CD4-positive, alpha-beta memory T cell (primary cell): ENCODE data around the gene TRAPPC6A. TPM values are rescaled to one million over a fixed set of nuclear protein-coding genes. Genes with fewer than 3 reads are reported as not detected.
A peak's percentile ranks its signal among the peaks of the same experiment; 100 is the strongest.

Source experiments
- CTCF ChIA-PET: fragments of 350-600 bp; sonication (Branson Sonifier 250); formaldehyde crosslinking; loops from one replicate; lab custom pipeline; 2021; ENCODE audit warnings: inconsistent platforms; ENCODE audit not compliant: partially characterized antibody; lab: Charles Lee
- POLR2A ChIA-PET: fragments of 350-600 bp; sonication (Branson Sonifier 250); formaldehyde crosslinking; loops from one replicate; lab custom pipeline; 2021; ENCODE audit not compliant: partially characterized antibody; lab: Charles Lee
- DNase-seq, 5 donors: peaks; one replicate each; pipeline versions ENCODE4 v3.0.0 to v3.0.0-alpha.2; 2020 to 2022; ENCODE audit warnings: mixed read lengths in 1 of 5
- H3K27ac ChIP-seq: one replicate; pipeline ENCODE4 v1.7.0; 2013; ENCODE audit warnings: low read depth, low read length
- H3K27me3 ChIP-seq: 2 replicates; pipeline ENCODE4 v1.7.0; 2013; ENCODE audit warnings: mild to moderate bottlenecking, low read length, moderate library complexity; ENCODE audit not compliant: insufficient read depth
- H3K36me3 ChIP-seq: 2 replicates; pipeline ENCODE4 v1.7.0; 2013; ENCODE audit warnings: mild to moderate bottlenecking, low read length, moderate library complexity; ENCODE audit not compliant: insufficient read depth
- H3K4me1 ChIP-seq: 2 replicates; pipeline ENCODE4 v1.7.0; 2013; ENCODE audit warnings: mild to moderate bottlenecking, low read length, moderate library complexity; ENCODE audit not compliant: insufficient read depth
- H3K4me3 ChIP-seq, 2 donors: one replicate each; pipeline ENCODE4 v1.7.0; 2013; ENCODE audit warnings: low read length in 2 of 2, mild to moderate bottlenecking in 1 of 2
- H3K9me3 ChIP-seq, 2 donors: one replicate each; pipeline ENCODE4 v1.7.0; 2013; ENCODE audit warnings: low read length in 2 of 2, control low read depth in 1 of 2; ENCODE audit not compliant: control insufficient read depth in 1 of 2
- H3K27ac Mint-ChIP-seq, 7 donors: one replicate each; pipeline ENCODE4 v1.8.0; 2020 to 2021; ENCODE audit warnings: mixed read lengths in 7 of 7, mild to moderate bottlenecking in 6 of 7, inconsistent platforms in 3 of 7, moderate library complexity in 3 of 7
- H3K27me3 Mint-ChIP-seq, 2 donors: one replicate each; pipeline ENCODE4 v1.8.0; 2020 to 2021; ENCODE audit warnings: mixed read lengths in 2 of 2
- H3K36me3 Mint-ChIP-seq, 2 donors: one replicate each; pipeline ENCODE4 v1.8.0; 2020 to 2021; ENCODE audit warnings: mixed read lengths in 2 of 2, inconsistent platforms in 1 of 2, mild to moderate bottlenecking in 1 of 2
- H3K4me1 Mint-ChIP-seq, 4 donors: one replicate each; pipeline ENCODE4 v1.8.0; 2020 to 2021; ENCODE audit warnings: mixed read lengths in 4 of 4, mild to moderate bottlenecking in 1 of 4
- H3K4me3 Mint-ChIP-seq, 8 donors: one replicate each; pipeline ENCODE4 v1.8.0; 2020 to 2021; ENCODE audit warnings: mixed read lengths in 8 of 8, mild to moderate bottlenecking in 7 of 8, moderate library complexity in 6 of 8, inconsistent platforms in 3 of 8
- H3K9me3 Mint-ChIP-seq, 8 donors: one replicate each; pipeline ENCODE4 v1.8.0; 2020 to 2021; ENCODE audit warnings: mixed read lengths in 8 of 8, mild to moderate bottlenecking in 5 of 8, inconsistent platforms in 3 of 8, moderate library complexity in 1 of 8
- intact Hi-C: fragments of 100-400 bp; cut with micrococcal nuclease; formaldehyde crosslinking; loops from one replicate; pipeline ENCODE4 v1.15.1; 2023
- polyA plus RNA-seq, 2 donors: library from polyadenylated mRNA; unstranded; fragments of 300-500 nt; fragmentation: Illumina TruSeq; gene quantifications; one replicate each; pipeline ENCODE4 v1.2.3, GENCODE V29; 2021
- total RNA-seq, 2 experiments: library from RNA; stranded (reverse); gene quantifications; one replicate each; pipeline ENCODE4 v1.2.3, GENCODE V29; 2021

TRAPPC6A gene
- total and polyA plus RNA-seq, 4 experiments from 2014 or later: 49.1 to 246 (median 106) TPM

- Mint-ChIP-seq H3K27me3 (no peaks in the 10 kb centered on the region), H3K36me3 (peaks cover 15% of the 10 kb centered on the region in 2 donors), H3K4me1 (peaks cover 20 to 47% (median 35%) of the 10 kb centered on the region in 4 donors), H3K9me3 (no peaks in the 10 kb centered on the region), H3K27ac (peak overlapping the region in 1 of 7 donors; percentile 76), H3K4me3 (no peak overlapping the region)
- DNase-seq: no peak
- POLR2A ChIA-PET: no interaction called here
- Histone ChIP-seq H3K4me3 (no peak overlapping the region), H3K36me3 (peaks cover 9% of the 10 kb centered on the region), H3K27ac (no peak overlapping the region), H3K9me3 (no peaks in the 10 kb centered on the region), H3K4me1 (peaks cover 28% of the 10 kb centered on the region), H3K27me3 (no peaks in the 10 kb centered on the region)
- CTCF ChIA-PET: no interaction called here
- intact Hi-C loops: no loop called here
These were observed 6.1 kb upstream of the TRAPPC6A start for GRCh38 chr19:45184115-45184514.

- Histone ChIP-seq H3K36me3 (peaks cover 9% of the 10 kb centered on the region), H3K4me3 (no peak overlapping the region), H3K9me3 (no peaks in the 10 kb centered on the region), H3K4me1 (peaks cover 28% of the 10 kb centered on the region), H3K27ac (no peak overlapping the region), H3K27me3 (no peaks in the 10 kb centered on the region)
- Mint-ChIP-seq H3K4me3 (no peak overlapping the region), H3K4me1 (peaks cover 21 to 56% (median 41%) of the 10 kb centered on the region in 4 donors), H3K36me3 (peaks cover 15 to 20% of the 10 kb centered on the region in 2 donors), H3K27me3 (no peaks in the 10 kb centered on the region), H3K27ac (peak overlapping the region in 2 of 7 donors; percentile 17 to 29), H3K9me3 (no peaks in the 10 kb centered on the region)
- POLR2A ChIA-PET: interaction anchor here (0.6 kb wide), 1 partner anchor 90 kb away, joined by 3 read pairs; the partner anchor contains the start of gene PPP1R37
- no peak for DNase-seq
- intact Hi-C loops: no loop called here
- CTCF ChIA-PET: interaction anchor here (1.1 kb wide), 1 partner anchor 194 kb away, joined by 3 read pairs; no protein-coding TSS in a partner anchor
These were observed 4.7 kb upstream of the TRAPPC6A start for GRCh38 chr19:45182758-45183157.

GRCh38 chr19:45180936-45181335 lies 2.9 kb upstream of the TRAPPC6A start:
- peak overlapping the region in 3 of 7 donors; percentile 3 to 84 (median 78) for H3K27ac Mint-ChIP-seq
- CTCF ChIA-PET: no interaction called here
- no peaks in the 10 kb centered on the region for H3K27me3 Mint-ChIP-seq
- POLR2A ChIA-PET: interaction anchor here (1.0 to 4.9 kb wide), 3 partner anchors 10 to 89 kb away, joined by 4 to 58 read pairs (median 54); partner anchors contain the start of gene PPP1R37
- peaks cover 16 to 59% (median 38%) of the 10 kb centered on the region in 4 donors for H3K4me1 Mint-ChIP-seq
- Histone ChIP-seq H3K9me3 (no peaks in the 10 kb centered on the region), H3K4me1 (peaks cover 34% of the 10 kb centered on the region), H3K27ac (no peak overlapping the region), H3K36me3 (peaks cover 9% of the 10 kb centered on the region), H3K4me3 (no peak overlapping the region), H3K27me3 (no peaks in the 10 kb centered on the region)
- peaks cover 15 to 21% of the 10 kb centered on the region in 2 donors for H3K36me3 Mint-ChIP-seq
- peak overlapping the region in 7 of 8 donors; percentile 33 to 82 (median 77) for H3K4me3 Mint-ChIP-seq
- no peak for DNase-seq
- intact Hi-C loops: no loop called here
- no peaks in the 10 kb centered on the region for H3K9me3 Mint-ChIP-seq

GRCh38 chr19:45179892-45180370 lies 1.9 kb upstream of the TRAPPC6A start:
- H3K27me3 ChIP-seq: no peaks in the 10 kb centered on the region
- Mint-ChIP-seq H3K9me3 (no peaks in the 10 kb centered on the region), H3K4me1 (peaks cover 21 to 59% (median 40%) of the 10 kb centered on the region in 4 donors), H3K4me3 (peak overlapping the region; percentile 51 to 83 (median 71)), H3K27me3 (no peaks in the 10 kb centered on the region), H3K36me3 (peaks cover 15 to 23% of the 10 kb centered on the region in 2 donors), H3K27ac (peak overlapping the region in 4 of 7 donors; percentile 12 to 78 (median 62))
- H3K4me1 ChIP-seq: peaks cover 34% of the 10 kb centered on the region
- H3K4me3 ChIP-seq: peak overlapping the region; percentile 24 to 100
- H3K36me3 ChIP-seq: peaks cover 9% of the 10 kb centered on the region
- DNase-seq: no peak
- intact Hi-C loops: no loop called here
- peak overlapping the region; percentile 74 for H3K27ac ChIP-seq
- CTCF ChIA-PET: interaction anchor here (1.6 to 2.2 kb wide), 3 partner anchors 27 to 120 kb away, joined by 6 to 16 read pairs (median 7); partner anchors contain the start of gene PPP1R37
- POLR2A ChIA-PET: interaction anchor here (1.0 to 4.9 kb wide), 6 partner anchors 9 to 180 kb away, joined by 4 to 58 read pairs (median 10); partner anchors contain the start of gene PPP1R37
- H3K9me3 ChIP-seq: no peaks in the 10 kb centered on the region

GRCh38 chr19:45179072-45179891 lies 1.2 kb upstream of the TRAPPC6A start:
- Histone ChIP-seq H3K9me3 (no peaks in the 10 kb centered on the region), H3K4me3 (peak overlapping the region; percentile 97 to 100), H3K27ac (peak overlapping the region; percentile 74), H3K27me3 (no peaks in the 10 kb centered on the region), H3K36me3 (peaks cover 9% of the 10 kb centered on the region), H3K4me1 (peaks cover 35% of the 10 kb centered on the region)
- Mint-ChIP-seq H3K4me3 (peak overlapping the region; percentile 88 to 99 (median 94)), H3K27ac (peak overlapping the region; percentile 75 to 99 (median 96)), H3K4me1 (peaks cover 22 to 54% (median 39%) of the 10 kb centered on the region in 4 donors), H3K36me3 (peaks cover 15 to 23% of the 10 kb centered on the region in 2 donors), H3K27me3 (no peaks in the 10 kb centered on the region), H3K9me3 (no peaks in the 10 kb centered on the region)
- intact Hi-C loops: no loop called here
- DNase-seq: peak in 4 of 5 donors; percentile 38 to 66 (median 52)
- POLR2A ChIA-PET: interaction anchor here (0.6 to 4.9 kb wide), 23 partner anchors 8 to 1421 kb away, joined by 3 to 58 read pairs (median 6); partner anchors contain the start of genes CLASRP, CLPTM1, ERCC2 and GEMIN7
- CTCF ChIA-PET: interaction anchor here (0.6 to 2.4 kb wide), 12 partner anchors 9 to 226 kb away, joined by 3 to 16 read pairs (median 6); partner anchors contain the start of genes CLASRP and PPP1R37

- H3K4me1 Mint-ChIP-seq: peaks cover 23 to 62% (median 41%) of the 10 kb centered on the region in 4 donors
These were observed 430 bp upstream of the TRAPPC6A start, which contains the start of gene BLOC1S3 for GRCh38 chr19:45178262-45179071. BLOC1S3 (plus strand) TSS chr19:45178784; CDS start chr19:45179297, 513 bp downstream.

More at GRCh38 chr19:45178262-45179071, 430 bp upstream of the TRAPPC6A start, which contains the start of gene BLOC1S3:
- Mint-ChIP-seq H3K4me3 (peak within 1 kb of the TSS; percentile 88 to 99 (median 94)), H3K27me3 (no peaks in the 10 kb centered on the region), H3K27ac (peak within 1 kb of the TSS; percentile 83 to 99 (median 98)), H3K9me3 (no peaks in the 10 kb centered on the region), H3K36me3 (peaks cover 15 to 21% of the 10 kb centered on the region in 2 donors)
- Histone ChIP-seq H3K27me3 (no peaks in the 10 kb centered on the region), H3K4me1 (peaks cover 43% of the 10 kb centered on the region), H3K27ac (peak within 1 kb of the TSS; percentile 74), H3K9me3 (no peaks in the 10 kb centered on the region), H3K4me3 (peak within 1 kb of the TSS; percentile 97 to 100), H3K36me3 (peaks cover 9% of the 10 kb centered on the region)
- ChIA-PET POLR2A (interaction anchor here (0.6 to 4.9 kb wide), 27 partner anchors 9 to 1739 kb away, joined by 3 to 58 read pairs (median 5); partner anchors contain the start of genes CLASRP, CLPTM1, ERCC2 and GEMIN7), CTCF (interaction anchor here (0.6 to 2.4 kb wide), 13 partner anchors 9 to 225 kb away, joined by 3 to 16 read pairs (median 6); partner anchors contain the start of genes CLASRP and PPP1R37)
- DNase-seq: peak; percentile 99 to 100 (median 100)
- intact Hi-C loops: loop anchor here (1.0 kb wide), 9 partner anchors 26 to 514 kb away; partner anchors contain the start of genes CLASRP, CLPTM1, GEMIN7 and QPCTL
